MM.1S (cell line): ENCODE data around the gene ZNF804B.

Source experiments
- EZH2 ChIP-seq: fragments of 300-600 bp; sonication (generic); optimal IDR thresholded peaks from 2 replicates; pipeline ENCODE3; 2017; ENCODE audit warnings: low read depth, mild to moderate bottlenecking, antibody characterized with exemption, low read length, mixed read lengths
- TF ChIP-seq, protein P1 (sequence below): fragments of 300-600 bp; sonication (generic); IDR thresholded peaks from 2 replicates; pipeline ENCODE4 v1.5.1; 2016; ENCODE audit warnings: antibody characterized with exemption, low read length, mixed read lengths

DNA sequence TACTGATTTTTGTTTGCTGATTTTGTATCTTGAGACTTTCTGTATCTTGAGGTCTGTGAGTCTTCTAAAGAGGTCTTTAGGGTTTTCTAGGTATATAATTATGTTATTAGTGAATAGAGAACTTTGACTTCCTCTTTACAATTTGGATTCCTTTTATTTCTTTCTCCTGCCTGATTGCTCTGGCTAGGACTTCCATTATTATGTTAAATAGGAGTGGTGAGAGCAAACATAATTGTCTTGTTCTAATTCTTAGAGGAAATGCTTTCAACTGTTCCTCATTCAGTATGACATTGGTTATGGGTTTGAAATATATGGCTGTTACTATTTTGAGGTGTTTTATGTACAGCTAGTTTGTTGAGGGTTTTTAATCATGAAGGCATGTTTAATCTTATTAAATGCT is 344.1 kb downstream of the ZNF804B start:
- TF ChIP-seq EZH2, result no peak
- TF ChIP-seq, protein P1, sequence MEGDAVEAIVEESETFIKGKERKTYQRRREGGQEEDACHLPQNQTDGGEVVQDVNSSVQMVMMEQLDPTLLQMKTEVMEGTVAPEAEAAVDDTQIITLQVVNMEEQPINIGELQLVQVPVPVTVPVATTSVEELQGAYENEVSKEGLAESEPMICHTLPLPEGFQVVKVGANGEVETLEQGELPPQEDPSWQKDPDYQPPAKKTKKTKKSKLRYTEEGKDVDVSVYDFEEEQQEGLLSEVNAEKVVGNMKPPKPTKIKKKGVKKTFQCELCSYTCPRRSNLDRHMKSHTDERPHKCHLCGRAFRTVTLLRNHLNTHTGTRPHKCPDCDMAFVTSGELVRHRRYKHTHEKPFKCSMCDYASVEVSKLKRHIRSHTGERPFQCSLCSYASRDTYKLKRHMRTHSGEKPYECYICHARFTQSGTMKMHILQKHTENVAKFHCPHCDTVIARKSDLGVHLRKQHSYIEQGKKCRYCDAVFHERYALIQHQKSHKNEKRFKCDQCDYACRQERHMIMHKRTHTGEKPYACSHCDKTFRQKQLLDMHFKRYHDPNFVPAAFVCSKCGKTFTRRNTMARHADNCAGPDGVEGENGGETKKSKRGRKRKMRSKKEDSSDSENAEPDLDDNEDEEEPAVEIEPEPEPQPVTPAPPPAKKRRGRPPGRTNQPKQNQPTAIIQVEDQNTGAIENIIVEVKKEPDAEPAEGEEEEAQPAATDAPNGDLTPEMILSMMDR, result no peak
